Activated CD8-positive, alpha-beta memory T cell treated with anti-CD3 and anti-CD28 coated beads, Interleukin-2, amount 50 U/mL, for 24 hours (primary cell): ENCODE measurements around the gene PHLPP1.
"Not testable (repeated sequence)": the region's sequence is repeated elsewhere in the genome, so short reads cannot be mapped to it uniquely, and the experiment has no call there.

Experiments
- DNase-seq: peaks from one replicate; pipeline ENCODE4 v3.0.0-alpha.2; 2020; ENCODE audit errors: extremely low read depth

PHLPP1 gene

DNA sequence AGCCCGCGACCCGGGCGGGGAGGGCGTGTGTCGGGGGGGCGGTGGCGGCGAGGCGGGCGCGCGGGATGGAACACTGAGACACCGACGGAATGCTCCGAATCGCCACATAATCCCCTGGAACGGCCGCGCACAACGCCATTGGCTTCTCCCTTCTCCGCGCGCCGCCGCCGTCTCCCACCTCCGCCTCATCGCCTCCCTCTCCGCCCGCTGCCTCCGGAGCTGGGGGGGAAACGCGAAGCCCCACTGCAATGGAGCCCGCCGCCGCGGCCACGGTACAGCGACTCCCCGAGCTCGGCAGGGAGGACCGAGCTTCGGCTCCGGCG lies at the start of gene PHLPP1:
Gene PHLPP1 (plus strand): TSS at position 106 of the 323 bp plus-strand sequence. CDS start 143 bp downstream, at position 249.
- no peak for DNase-seq

DNA sequence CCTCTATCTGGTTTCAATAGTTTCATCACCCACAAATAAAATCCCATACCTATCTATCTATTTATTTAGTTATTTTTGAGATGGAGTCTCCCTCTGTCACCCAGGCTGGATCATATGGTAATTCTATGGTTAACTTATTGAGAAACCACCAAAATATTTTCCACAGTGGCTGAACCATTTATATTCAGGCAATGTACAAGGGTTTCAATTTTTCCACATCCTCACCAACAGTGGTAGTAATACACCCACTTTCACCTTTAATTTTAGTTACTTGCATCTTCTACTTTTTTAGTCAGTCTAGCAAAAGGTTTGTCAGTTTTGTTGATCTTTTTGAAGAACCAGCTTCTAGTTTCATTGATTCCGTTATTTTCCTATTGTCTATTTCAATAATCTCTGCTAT lies 46.1 kb upstream of the PHLPP1 start:
- no peak for DNase-seq

DNA sequence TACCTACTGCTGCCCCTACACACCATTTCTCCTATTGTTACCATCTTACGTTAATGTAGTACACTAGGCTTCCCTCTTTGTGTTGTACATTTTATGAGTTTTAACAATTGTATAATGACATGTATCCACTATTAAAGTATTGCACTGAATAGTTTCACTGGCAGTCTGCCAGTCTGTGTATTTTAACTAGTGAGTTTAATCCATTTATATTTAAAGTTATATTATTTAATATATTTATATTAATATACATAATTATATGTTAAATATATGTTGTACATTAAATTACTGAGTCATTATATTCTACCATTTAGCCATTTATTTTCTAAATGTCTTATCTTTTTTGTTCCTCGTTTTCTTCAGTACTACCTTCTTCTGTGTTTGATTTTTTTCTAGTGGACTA lies 44.8 kb upstream of the PHLPP1 start:
- no peak for DNase-seq

DNA sequence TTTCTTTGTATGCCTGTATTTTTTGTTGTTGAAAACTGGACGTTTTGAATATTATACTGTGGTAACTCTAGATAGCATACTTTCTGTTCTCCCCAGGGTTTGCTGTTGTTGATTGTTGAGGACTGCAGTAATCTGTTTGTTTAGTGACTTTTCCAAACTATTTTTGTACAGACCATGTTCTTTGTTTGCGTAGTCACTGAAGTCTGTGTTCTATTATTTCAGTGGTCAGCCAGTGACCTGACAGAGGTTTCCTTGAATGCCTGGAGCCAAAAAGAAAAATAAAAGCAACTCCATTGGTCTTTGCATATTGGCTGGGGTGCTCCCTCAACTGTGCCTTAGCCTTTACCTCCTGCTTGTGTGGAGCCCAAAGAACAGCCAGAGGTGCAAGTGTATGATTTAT lies 42.7 kb upstream of the PHLPP1 start:
- no peak for DNase-seq

DNA sequence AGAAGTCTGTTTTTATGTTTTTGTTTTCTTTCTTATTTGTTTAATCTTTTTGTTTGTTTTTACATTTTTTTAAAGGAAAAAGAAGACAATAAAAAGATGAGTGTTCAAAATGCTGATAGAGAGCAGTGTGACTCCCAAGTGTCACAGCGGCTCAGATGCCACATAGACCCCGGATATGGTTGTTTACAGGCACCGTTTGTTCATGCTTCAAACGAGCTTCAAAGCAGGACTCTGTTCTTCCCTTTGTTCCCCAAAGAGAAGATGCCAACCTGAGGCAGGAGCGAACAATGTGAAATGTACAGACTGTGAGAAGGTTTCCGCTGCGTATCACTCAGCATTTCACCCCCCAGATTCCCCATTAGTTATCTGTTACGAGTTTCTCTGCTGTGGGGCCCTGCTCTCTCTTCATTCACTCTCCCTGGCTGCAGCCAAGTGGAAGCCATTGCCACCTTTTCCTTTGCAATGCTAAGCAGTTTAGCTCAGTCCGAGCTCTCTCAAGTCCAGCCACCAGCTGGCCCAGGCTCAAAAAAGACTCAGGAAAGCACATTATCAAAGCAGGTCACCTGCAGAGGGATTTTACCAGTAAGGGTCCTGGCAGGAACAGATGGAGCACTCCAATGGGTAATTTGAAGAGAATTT lies 36.4 kb upstream of the PHLPP1 start:
- DNase-seq, result no peak

DNA sequence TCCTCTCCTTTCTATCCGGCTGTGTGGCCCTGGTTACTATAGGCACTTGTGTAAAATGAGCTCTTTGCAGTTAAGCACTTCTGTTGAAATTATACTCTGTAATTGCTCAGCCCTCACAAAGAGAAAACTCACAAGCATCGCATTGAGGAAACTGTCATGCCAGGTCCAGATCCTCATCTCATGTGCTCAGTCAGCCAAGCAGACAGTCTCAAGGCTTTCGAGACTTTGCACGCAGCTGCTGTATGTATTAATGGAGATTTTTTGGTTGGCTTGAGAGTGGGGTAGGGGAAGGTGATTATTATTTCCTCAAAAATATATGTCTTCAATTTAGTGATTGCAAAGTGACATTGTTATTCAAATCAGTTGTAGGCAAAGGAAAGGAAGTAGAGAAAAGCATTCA lies 33.0 kb upstream of the PHLPP1 start:
- no peak for DNase-seq

DNA sequence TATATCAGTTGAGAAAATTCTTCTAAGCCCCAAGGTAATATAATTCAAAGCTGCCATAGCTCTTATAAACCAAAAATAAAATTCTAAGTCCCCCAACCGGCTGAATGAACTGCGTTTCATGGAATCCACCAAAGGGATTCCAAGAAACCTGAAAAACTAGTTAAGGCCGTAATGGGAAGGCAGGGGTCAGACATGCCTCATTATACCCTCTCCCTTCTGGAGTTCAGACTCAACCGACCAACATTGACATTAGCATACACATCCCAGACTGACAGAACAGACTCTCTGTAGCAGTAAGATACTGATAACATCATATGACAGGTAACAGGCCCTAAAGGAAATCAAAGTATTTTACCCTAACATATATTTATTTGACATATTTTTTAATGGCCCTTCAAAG lies 31.4 kb upstream of the PHLPP1 start:
- no peak for DNase-seq

DNA sequence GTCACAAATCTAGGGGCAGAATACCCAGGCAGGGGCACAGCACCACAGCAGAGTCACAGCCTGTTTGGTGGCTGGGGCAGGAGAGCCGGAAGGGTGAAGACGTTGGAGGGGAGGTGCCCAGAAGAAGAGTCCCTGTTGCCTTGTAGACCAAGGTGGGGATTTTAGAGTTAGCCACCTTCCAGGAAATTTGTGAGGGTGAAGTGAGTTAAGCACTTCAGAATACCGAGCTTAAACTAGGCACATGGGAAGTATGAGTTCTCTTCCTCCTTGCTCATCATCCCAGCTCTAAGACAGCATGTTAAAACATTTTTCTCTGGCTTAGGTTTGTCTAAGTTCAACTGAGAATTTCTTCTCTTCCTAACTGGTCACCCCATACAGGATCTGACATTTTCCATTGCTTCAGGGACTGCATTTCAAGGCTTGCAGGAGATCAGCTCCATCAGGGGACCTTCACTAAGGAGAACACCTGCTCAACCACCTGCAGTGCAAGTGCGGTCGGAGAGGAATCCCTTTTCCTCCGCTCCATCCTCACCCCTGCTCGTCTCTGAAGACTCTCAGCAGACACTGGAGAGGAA lies 26.5 kb upstream of the PHLPP1 start:
- DNase-seq, result no peak

DNA sequence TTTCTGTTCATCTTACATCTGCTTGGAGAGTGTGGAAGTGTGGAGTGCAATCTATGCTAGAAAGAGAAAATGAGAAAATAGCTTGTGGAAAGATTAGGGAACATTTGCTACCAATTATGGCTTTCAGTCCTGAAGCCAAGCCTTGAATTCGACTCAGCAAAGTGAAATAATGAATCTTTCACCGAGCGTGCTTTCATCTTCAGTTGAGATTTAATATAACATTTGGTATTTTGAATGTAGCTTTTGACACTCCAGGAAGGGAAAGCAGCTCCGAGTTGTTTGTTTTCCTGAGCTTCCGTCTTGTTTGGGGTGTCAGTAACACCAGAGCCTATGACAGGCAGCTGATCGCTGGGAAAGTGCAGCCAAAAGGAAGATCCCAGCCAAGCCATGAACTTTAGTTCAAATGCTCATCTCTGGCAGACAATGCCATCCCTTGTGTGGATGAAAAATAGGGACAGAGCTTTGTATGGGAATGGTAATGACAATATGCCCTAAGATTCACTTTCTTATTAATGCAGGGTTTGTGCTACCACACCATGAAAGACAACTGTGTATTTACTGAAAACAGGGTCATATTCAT lies 25.0 kb upstream of the PHLPP1 start:
- no peak for DNase-seq

DNA sequence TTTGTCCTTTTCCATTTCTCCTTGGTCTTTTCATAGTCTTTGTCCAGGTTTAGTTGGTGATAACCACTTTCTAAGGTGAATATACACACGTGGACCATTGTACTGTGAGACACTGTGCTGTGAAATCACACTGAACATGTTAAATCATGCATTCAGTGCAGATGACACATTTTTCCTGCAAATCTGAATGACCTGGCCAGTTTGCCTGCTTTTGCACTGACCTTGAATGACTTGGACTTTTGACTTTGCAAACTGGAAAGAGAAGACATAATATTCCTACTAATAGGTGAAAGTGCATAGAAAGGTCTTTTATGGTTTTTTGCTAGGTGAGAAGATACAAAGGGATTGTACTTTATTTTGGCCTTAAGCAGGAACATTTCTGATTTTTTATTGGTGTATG lies 21.7 kb upstream of the PHLPP1 start:
- DNase-seq, result no peak

DNA sequence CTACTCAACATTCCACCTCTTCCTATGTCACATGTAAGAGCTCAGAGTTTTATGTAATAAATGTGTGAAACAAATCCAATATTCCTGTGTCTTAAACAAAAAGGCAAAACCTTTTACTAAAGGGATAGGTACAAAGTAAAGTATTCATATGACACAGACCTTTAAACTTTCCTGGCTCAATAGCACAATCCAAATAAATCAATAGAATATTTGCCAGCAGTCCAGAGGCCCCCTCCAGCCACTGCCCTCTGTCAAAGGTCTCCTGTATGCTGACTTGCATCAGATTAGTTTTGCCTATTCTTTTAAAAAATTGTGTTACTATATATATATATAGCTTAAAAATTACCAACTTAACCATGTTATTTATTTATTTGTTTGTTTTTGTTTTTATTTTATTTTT lies 17.7 kb upstream of the PHLPP1 start:
- DNase-seq, result no peak

DNA sequence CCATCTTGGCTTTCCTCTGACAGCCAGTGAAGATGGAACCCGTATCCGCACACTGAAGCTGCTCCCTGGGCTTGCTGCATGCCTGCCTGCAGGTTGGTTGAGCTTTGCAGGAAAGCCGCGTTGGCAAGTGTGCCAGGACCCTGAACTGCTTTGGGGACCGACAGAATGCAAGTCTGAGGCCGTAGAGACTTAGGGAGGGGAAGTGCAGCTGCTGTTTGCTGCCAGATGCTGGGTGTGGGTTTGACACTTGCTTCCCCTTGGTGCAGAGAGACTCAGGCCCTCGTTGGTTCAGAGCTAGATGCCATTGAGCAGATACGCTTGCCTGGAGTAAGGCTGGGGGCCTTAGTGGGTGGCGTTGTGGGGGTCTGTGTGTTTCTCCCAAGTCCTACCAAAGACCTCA lies 13.1 kb upstream of the PHLPP1 start:
- no peak for DNase-seq

DNA sequence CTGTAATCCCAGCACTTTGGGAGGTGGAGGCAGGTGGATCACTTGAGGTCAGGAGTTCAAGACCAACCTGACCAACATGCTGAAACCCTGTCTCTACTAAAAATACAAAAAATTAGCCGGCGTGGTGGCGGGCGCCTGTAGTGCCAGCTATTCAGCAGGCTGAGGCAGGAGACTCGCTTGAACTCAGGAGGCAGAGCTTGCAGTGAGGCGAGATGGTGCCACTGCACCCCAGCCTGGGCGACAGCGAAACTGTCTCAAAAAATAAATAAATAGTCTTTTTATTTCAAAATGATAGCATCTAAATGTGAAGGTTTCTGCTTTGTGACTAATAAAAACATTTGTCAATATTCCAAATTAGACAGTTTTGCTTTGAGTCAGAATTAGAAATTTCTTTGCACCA lies 8.5 kb upstream of the PHLPP1 start:
- DNase-seq, result not testable (repeated sequence)

DNA sequence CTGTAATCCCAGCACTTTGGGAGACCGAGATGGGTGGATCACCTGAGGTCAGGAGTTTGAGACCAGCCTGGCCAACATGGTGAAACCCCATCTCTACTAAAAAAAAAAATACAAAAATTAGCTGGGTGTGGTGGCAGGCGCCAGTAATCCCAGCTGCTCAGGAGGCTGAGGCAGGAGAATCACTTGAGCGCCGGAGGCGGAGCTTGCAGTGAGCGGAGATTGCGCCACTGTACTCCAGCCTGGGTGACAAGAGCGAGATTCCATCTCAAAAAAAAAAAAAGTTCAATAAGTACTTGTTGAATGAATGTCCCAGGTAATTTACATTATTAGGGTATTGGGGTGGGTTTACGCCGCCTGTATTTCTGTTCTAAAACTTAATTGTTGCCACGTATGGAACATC lies 5.4 kb upstream of the PHLPP1 start:
- DNase-seq, result not testable (repeated sequence)

DNA sequence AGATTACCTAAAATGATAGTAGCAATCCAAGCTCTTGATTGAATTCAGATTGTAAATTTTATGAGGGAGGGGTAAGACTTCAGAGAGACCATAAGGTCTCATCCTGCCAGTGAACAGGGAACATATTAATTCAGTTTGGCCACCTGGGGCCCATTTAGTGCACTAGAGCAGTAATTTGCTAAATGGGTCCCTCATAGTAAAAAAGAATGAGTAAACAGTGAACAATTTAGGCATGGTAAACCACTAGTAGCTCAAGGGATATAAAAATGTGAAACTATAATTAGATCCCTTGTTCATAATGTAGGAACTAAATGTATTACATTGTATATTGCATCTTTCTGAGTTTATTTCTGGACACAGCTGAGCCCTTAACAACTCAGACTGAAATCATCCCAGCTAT lies 4.9 kb upstream of the PHLPP1 start:
- no peak for DNase-seq

DNA sequence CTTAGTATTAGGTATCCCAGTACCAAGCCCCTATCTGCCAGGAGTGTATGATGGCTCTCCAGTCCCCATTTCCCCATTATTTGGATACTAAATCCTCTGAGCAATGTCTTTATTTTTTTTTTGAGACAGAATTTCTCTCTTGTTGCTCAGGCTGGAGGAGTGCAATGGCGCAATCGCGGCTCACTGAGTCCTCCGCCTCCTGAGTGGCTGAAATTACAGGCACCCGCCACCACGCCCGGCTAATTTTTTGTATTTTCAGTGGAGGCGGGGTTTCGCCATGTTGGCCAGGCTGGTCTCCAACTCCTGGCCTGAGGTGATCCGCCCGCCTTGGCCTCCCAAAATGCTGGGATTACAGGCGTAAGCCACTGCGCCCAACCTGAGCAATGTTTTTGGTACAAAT lies 3.6 kb upstream of the PHLPP1 start:
- no peak for DNase-seq

DNA sequence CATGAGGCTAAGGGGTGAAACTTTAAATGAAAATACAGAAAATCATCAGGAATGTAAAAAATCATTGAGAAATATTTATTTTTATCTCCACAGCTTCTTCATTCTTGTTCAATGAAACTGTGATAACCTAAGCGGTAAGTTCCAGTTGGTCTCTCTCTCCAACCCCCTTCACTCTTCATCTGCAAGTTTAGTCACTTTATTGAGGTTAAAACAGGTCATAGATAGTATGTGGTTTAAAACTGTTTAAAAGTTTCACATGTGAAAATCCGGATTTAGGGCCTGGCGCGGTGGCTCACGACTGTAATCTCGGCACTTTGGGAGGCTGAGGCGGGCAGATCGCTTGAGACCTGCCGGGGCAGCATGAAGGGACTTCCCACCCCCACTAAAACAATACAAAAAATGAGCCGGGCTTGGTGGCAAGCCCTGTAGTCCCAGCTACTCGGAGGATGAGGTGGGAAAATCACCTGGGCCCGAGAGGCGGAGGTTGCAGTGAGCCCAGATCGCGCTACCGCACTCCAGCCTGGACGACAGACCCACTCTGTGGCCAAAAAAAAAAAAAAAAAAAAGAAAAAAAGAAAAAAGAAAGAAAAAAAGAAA lies 1.6 kb upstream of the PHLPP1 start:
- no peak for DNase-seq

DNA sequence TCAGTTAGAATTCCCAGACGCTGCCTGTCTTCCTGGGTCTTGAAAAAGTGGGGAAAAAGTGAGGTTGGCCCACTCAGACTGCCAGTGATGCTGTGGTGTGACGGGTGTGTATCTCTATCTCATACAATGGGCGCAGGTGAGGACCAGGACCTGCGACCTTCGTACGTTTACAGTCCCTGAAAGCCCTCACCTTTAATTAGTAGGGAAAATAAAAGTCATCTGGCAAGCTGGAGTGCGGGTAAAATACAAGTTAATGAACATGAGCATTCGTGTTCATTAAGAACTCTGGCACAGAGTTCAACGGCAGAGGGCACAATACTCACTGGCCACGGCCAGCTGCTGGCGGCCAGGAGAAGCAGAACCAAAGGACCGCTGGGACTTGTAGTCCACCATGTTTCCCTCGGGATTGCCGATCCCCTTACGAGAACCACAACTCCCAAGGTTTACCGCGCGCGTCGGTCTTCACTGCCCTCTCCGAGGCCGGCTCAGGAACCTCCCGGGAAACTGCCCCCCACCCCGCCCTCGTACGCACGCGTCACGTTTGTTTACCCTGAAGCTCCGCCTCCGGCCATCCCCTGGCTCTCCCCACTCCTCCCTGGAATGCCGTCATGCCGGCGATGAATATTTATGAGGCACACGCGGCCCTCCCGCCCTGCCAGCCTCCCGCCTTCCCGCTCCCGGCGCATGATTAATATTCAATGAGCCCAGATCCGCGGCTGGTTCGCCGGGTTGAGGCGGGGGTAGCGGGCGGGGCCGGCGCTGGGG lies 488 bp upstream of the PHLPP1 start:
- peak; percentile 86 for DNase-seq

DNA sequence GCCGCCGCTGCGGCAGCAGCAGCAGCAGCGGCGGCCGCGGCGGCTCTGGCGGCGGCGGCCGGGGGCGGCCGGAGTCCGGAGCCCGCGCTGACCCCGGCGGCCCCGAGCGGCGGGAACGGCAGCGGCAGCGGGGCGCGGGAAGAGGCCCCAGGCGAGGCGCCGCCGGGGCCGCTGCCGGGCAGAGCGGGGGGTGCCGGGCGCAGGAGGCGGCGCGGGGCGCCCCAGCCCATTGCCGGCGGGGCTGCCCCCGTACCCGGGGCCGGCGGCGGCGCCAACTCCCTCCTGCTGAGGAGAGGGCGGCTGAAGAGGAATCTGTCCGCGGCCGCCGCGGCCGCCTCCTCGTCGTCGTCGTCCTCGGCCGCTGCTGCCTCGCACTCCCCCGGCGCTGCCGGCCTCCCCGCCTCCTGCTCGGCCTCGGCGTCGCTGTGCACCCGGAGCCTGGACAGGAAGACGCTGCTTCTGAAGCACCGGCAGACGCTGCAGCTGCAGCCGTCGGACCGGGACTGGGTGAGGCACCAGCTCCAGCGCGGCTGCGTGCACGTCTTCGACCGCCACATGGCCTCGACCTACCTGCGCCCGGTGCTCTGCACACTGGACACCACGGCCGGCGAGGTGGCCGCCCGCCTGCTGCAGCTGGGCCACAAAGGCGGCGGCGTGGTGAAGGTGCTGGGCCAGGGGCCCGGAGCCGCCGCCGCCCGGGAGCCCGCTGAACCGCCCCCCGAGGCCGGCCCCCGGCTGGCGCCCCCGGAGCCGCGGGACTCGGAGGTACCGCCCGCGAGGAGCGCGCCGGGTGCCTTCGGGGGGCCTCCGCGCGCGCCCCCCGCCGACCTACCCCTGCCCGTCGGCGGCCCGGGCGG lies 646 bp downstream of the PHLPP1 start:
- no peak for DNase-seq

DNA sequence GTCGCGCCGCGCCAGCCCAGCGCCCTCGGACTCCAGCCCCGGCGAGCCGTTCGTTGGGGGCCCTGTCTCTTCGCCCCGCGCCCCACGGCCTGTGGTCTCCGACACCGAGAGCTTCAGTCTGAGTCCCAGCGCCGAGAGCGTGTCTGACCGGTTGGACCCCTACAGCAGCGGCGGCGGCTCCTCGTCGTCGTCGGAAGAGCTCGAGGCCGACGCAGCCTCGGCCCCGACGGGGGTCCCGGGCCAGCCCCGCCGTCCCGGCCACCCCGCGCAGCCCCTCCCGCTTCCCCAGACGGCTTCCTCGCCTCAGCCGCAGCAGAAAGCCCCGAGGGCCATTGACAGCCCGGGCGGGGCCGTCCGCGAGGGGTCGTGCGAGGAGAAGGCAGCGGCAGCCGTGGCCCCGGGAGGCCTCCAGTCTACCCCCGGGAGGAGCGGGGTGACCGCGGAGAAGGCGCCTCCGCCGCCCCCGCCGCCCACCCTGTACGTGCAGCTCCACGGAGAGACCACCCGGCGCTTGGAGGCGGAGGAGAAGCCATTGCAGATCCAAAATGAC lies 1.4 kb downstream of the PHLPP1 start:
- DNase-seq, result no peak

DNA sequence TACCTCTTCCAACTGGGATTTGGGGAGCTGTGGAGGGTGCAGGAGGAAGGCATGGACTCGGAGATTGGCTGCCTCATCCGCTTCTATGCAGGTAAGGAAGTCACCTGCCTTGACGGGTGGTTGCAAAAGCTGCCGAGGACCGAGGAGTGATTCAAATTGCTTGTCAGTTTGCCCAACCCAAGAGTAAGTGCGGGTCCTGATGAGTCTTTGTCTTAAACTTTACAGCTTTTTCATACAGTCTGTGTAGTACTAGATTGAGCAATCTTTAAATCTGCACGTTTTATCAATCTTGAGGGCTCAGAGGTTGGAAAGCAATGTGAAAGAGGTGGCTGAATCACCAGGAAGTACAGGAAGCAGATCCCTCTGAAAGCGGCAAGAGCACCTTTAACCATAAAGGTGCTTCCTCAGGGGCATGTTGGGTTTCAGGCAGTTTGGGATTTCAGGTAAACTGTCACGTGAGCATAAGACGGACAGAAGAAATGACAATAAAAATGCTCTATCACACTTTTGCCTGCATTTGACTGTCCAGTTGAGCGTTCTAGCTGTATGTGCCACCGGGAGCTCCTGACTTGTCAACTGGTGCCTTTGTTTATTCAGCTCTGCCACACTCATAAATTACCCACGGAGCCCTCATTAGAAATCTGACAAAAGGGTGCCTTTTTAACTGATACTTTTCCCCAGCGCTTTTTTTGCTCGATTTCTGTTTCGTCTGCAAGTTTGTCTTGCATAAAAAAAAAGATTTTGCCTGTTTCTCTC lies 2.0 kb downstream of the PHLPP1 start:
- no peak for DNase-seq
